ENCODE results near the gene MFNG.

- no peak for TF ChIP-seq CTCF (conservative IDR thresholded peaks at IDR 0.05 in 1 of 2, IDR thresholded peaks at IDR 0.05 in 1 of 2; ENCODE audit: low read depth in 1 of 2, low read length in 2 of 2)
- TF ChIP-seq EZH2 (IDR thresholded peaks at IDR 0.05; ENCODE audit: low read length, missing control alignments): no peak
Measured at GRCh38 chr22:37491559-37492427, 5.6 kb upstream of the MFNG start.
